Fibroblast of the conjunctiva (primary cell): Measurements from ENCODE around the gene OR8B3.
"Not testable (repeated sequence)": the region's sequence is repeated elsewhere in the genome, so short reads cannot be mapped to it uniquely, and the experiment has no call there.

Experiments
- DNase-seq: peaks from one replicate; pipeline ENCODE4 v3.0.0-alpha.2; 2010; ENCODE audit warnings: low read depth

The OR8B3 gene, protein sequence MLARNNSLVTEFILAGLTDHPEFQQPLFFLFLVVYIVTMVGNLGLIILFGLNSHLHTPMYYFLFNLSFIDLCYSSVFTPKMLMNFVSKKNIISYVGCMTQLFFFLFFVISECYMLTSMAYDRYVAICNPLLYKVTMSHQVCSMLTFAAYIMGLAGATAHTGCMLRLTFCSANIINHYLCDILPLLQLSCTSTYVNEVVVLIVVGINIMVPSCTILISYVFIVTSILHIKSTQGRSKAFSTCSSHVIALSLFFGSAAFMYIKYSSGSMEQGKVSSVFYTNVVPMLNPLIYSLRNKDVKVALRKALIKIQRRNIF

DNA sequence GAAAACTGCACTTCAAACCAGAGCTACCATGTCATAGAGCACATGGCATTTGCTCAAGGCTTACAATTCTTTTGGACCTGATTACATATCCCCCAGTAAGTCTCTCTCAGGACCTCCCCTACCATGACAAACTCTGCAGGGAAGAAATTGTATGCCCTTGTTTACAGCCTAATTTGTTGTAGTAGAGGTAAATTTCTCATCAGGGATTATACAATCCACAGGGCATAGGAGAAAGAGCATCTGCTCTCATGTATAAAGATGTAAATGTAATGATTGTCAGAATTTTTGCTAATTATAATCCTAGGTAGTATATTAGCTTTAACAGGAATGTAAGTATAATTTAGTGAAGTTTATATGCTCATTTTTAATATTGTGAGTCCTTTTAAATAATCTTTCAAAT lies at the start of gene OR8B3:
Gene OR8B3 (minus strand): TSS at position 101 of the 400 bp plus-strand sequence. CDS start 1,673 bp downstream, outside the sequence.
- DNase-seq: no peak

DNA sequence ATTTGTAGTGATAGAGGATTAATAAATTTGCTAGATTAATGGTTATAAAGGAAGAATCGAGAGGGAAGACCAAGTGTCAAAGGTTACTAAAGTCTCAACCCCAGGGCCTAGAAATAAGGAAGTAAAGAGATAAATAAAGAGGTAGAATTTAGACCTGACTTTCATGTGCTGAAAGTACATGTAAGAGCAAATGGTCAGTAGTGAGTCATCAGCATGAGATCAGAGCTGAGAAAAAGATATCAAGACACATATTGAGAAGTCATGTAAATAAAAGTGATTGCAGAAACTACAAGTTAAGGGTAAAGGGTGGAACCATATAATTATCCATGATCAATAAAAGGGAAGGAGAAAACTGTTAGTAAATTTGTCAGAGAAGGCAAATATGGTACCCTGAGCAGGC lies 48.1 kb upstream of the OR8B3 start:
- DNase-seq: no peak

DNA sequence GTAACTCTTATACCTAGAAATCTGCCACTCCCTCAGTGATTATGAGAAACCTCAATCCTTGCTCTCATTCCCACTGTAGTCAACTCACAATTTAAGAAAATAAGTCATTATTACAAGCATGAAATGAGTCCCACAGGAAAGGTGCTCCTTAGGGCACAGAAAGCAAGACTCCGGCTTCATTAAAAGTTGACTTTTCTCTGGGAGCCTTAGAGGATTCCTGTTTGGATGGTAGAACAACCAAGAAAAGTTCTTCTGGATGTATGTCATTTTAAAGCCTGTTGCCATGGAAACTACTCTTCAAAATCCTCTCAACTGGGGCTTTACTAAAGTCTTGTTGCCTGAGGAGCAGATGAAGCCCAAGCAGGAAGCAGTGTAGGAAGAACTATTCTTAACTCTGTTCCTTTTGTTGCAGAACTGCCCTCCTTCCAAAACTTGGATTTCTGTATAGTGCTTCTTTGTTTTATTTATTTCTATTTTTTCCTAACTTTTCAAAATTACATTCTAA lies 46.9 kb upstream of the OR8B3 start, which contains the start of gene OR8B8:
Gene OR8B8 (minus strand): TSS at position 51 of the 505 bp plus-strand sequence. CDS start 4,611 bp downstream, outside the sequence.
- no peak for DNase-seq

DNA sequence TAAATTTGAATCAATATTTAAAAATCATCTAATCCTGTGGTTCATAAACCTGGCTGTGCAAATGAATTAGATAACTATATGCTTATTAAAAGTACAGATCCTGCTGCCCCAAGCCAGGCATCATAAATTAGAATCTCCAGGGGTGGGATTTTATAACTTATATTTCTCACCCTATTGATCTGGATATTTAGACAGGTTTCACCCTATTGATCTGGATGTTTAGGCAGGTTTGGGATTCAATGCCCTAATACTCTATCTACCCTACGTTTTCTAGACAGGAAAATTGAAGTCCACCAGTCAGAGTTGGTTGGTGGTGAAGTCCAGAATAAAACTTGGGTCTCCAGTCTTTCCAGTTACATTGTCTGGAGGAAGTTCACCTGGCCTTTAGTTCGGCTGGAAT lies 44.0 kb upstream of the OR8B3 start:
- DNase-seq: no peak

DNA sequence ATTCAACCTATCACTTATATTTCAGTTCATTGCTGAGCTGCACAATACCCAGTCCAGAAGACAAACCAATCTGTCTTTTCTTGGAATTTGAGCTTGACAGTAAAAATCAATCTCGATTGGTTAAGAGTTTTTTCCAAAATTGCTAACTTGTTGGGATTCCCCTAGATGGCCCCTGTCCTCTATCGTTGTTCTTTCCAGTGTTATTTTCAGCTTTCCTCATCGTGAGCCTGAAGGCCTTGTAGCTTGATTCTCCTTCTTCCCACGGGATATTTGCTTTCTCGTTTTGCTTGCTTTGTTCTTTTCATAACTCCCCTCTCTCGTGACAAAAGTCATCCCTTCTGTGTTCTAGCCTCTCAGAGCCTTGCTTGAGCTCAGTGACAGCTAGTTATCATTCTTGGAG lies 43.6 kb upstream of the OR8B3 start:
- DNase-seq: no peak

DNA sequence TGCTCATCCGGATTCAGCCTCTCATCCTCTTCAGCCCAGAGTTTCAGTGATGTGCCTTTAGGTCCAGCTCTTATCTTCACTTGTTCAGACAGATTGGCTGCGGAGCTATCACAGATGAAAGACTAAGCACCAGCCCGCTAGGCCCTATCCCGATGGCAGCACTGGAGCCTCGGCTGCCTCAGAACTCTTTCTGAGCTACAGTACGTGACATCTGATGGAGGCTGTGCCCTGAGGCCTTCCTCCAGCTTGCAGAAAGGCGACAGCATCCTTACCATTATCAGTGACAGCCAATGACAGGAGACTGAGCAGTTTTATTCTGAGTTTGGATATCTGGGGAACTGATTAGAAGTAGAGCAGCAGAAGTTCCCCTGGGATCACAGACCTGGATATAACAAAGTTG lies 42.7 kb upstream of the OR8B3 start:
- no peak for DNase-seq

DNA sequence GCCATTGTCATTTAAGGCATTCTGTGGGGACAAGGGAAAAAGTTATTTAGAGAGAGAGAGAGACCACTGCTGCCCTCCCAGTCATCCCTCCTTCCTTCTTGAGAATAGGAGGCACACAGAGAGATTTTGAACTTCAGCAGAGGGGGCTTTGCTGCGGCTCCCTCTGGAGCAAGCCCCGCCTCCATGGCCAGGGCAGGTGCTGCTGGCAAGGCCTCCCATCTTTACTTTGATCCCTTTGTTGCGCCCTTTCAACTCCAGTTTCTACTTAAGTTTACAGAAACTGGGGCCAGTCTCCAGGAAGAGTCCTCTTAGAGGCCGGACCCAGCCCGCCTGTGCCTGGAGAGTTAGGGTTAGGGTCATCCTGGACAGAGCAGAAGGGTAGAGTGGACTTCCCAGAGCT lies 42.3 kb upstream of the OR8B3 start:
- no peak for DNase-seq

DNA sequence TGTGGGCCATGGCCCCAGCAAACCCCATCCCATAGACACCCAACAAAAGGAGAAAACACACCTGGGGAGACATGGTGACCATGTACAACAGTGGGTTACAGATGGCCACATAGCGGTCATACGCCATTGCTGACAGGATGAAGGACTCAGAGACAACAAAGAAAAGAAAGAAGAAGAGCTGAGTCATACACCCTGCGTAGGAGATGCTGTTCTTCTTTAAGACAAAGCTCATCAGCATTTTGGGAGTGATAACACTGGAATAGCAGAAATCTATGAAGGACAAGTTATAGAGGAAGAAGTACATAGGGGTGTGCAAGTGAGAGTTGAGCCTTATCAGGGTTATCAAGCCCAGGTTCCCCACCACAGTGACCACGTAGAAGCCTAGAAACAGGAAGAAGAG lies 41.8 kb upstream of the OR8B3 start:
- DNase-seq: no peak

DNA sequence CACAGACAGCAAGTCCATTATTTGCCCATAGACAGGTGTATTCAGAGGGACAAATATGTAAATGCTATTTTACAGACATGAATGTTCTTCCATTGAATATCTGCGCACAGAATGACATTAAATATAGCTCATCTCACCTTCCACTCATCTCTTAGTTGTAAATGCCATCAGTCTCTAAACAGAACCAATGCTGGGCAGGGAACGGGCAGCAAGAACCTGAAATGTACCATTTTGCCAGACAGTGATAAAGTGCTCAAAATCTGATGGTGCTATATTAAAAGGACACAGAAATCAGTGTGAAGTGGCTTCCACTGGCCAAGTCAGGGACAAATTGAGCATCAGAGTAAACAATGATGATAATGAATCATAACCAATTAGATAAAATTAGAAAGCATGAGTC lies 35.9 kb upstream of the OR8B3 start:
- DNase-seq: no peak

DNA sequence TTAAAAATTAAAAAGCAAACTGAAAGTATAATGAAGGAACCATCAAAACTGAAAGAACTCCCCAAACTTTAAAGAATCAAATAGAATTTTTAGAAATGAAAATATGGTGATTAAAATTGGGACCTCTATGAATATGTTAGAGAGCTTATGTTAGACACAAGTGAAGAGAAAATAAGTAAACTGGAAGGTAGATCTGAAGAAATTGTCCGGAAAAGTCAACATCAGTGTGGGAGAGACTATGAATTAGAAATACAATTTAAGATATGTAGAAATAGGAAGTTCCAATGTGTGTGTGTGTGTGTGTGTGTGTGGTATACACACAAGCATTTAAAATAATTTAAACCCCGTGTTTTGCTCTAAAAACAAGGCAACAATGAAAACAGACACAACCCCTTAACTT lies 30.8 kb upstream of the OR8B3 start:
- no peak for DNase-seq

DNA sequence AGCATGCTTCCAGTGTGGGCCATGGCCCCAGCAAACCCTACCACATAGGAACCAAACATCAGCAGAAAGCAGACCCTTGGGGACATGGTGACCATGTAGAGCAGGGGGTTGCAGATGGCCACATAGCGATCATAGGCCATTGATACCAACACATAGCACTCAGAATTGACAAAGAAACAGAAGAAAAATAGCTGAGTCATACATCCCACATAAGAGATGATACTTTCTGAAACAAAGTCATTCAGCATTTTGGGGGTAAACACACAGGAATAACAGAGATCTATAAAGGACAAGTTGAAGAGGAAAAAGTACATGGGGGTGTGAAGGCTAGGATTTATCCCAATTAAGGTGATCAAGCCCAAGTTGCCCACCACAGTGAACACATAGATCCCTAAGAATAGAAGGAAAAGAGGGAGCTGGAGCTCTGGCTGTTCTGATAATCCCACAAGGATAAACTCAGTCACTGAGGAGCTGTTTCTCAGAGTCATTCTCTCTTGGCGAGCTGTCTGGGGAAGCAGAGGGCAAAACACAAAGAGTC lies 25.6 kb upstream of the OR8B3 start, which contains the start of gene OR8B4:
Gene OR8B4 (minus strand): TSS at position 488 of the 538 bp plus-strand sequence. CDS start 0 bp downstream, at position 488.
- DNase-seq: no peak

DNA sequence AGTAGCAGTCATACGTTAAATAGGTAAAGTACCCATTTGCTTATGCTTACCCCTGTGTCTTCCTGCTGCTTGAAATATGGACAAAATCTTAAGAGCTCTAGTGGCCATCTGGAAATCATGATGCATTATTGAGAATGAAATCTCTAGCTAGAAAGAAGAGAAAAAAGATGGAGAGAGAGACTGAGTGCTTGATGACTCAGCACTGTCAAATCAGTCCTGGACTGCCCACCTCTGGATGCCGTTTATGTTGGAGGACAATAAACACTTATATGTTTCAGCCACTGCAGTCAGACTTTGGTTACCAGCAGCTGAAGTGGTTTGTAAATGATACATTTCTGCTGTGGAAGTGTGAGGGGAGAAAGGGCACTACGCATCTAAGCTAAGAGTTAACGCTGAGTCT lies 22.2 kb upstream of the OR8B3 start:
- DNase-seq: no peak

DNA sequence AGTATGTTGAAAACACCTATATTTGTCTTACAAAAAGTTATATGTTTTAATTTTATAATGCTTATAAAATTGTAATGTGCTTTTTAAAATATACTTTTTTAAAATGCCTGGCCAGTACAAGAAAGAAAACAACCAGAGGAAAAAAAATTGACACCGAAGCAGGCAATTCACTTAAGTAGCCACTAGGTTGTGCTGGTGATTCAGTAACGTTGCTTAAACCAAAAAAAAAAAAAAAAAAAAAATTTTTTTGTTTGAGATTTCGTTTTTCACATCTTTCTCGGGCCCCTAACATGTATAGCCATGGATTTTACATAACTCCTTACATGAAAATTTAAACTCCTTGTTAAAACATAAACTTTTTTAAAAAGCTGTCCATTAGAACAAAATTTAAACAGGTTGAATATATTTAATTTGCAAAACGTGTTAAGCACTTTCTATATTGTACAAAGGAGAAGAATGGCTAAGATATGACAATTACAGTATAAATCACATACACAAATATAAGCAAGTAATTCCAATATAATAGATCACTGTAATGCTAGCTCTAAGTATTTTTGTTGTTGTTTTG lies 16.6 kb upstream of the OR8B3 start:
- peak; percentile 60 for DNase-seq

DNA sequence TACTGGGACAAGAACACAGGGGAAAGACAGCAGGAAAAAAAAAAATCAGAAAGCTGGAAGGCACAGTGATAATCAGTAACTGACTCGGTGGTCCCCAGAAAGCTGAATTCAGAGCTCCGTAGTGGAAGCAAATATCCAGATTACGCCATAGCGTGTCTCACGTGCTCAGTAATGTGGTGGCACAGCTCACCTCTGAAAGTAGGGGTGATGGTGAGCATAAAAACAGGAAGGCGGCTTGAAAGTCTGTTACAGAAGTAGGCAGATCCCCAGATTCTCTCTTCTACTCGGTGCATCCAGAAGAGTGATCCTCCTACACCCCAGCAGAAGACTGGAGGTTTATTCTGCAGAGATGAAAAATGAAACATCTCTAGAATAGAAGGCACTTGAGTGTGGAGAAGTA lies 11.1 kb upstream of the OR8B3 start:
- no peak for DNase-seq

DNA sequence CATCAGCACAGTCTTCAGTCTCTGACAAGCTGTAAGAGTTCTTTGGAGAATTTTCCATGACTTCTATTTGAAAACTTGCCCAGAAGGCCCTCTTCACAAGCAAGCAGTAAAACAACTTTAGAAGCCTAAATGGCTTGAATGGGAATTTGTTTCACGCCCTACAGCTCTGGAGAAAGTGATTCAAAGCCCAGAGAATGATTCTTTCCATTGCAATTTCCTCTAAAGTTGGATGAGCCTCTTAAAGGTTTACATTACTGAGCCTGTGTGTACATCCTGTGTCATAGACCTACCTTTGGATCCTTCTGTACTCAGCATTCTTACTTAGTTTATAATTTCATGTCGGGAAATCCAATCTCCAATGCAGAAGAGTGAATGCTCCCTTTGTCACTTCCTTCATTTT lies 6.8 kb upstream of the OR8B3 start:
- DNase-seq: no peak

DNA sequence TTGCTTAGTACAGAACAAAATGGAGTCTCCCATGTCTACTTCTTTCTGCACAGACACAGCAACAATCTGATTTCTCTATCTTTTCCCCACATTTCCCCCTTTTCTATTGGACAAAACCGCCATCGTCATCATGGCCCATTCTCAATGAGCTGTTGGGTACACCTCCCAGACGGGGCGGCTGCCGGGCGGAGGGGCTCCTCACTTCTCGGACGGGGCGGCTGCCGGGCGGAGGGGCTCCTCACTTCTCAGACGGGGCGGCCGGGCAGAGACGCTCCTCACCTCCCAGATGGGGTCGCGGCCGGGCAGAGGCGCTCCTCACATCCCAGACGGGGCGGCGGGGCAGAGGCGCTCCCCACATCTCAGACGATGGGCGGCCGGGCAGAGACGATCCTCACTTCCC lies 4.4 kb upstream of the OR8B3 start:
- DNase-seq: not testable (repeated sequence)

DNA sequence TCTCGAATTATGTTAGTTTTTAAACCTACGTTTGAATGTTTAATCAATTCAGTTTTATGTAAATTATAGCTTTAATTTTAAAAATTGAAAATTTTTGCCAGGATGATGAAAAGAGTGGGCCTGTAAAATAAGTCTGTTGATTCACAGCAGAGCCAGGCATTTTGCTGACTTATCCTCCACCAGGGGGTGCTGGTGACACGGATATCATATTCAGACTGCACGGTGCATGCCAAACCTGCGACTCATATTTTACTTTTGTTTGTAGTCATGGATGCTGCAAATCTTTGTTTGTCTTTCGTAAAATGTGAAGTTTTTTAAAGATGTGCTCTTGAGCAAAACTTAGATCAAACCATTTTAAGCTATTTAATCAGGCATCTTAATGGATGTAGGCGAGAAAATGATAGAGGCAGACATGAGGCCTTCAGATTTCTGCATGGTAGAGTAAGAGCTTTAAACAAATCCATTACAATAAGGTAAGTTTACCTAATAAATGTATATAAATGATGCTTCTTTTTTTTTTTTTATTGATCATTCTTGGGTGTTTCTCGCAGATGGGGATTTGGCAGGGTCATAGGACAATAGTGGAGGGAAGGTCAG lies 3.6 kb upstream of the OR8B3 start:
- peak; percentile 72 for DNase-seq

DNA sequence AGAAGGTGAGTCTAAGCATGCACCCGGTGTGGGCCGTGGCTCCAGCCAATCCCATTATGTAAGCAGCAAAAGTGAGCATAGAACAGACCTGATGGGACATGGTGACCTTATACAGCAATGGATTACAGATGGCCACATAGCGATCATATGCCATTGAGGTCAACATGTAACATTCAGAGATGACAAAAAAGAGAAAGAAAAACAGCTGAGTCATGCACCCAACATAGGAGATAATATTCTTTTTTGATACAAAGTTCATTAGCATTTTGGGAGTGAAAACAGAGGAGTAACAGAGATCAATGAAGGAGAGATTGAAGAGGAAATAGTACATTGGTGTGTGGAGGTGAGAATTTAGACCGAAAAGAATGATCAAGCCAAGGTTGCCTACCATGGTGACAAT lies 2.0 kb downstream of the OR8B3 start:
- not testable (repeated sequence) for DNase-seq

DNA sequence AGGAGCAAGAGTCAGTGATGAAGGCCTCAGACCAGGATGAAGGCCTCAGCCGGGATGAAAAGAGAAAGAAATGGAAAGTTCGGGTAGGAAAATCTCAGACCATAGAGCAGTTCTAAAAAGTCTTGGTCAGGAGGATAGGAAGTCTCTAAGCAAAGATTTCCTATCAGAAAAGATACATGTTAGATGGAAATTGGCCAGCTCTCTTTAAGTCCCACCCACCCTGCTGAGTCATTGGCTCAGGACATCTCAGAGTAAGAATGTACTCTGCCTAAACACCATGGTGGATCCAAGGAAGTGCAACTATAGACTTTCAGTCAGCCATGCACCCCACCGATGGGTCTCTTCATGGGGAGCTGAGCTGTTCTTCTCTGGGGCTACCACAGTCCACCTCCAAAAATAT lies 4.4 kb downstream of the OR8B3 start:
- DNase-seq: peak; percentile 2

DNA sequence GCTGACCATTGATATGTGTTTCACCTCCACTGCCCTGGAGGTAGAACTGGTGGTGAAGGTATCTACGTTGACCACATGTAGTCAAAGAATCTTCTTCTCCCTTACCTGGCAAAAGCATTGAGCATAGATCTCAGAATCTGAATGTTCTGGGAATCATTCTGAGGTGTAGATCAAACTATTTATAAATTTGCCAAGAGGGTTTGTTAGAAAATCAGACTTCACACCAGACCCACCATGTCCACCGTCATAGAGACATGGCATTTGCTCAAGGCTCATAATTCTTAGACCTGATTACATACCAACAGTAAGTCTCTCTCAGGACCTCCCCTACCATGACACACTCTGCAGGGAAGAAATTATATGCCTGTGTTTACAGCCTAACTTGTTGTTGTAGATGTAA lies 14.4 kb downstream of the OR8B3 start, which contains the start of gene OR8B2:
Gene OR8B2 (minus strand): TSS at position 101 of the 400 bp plus-strand sequence. CDS start 1,156 bp downstream, outside the sequence.
- no peak for DNase-seq

DNA sequence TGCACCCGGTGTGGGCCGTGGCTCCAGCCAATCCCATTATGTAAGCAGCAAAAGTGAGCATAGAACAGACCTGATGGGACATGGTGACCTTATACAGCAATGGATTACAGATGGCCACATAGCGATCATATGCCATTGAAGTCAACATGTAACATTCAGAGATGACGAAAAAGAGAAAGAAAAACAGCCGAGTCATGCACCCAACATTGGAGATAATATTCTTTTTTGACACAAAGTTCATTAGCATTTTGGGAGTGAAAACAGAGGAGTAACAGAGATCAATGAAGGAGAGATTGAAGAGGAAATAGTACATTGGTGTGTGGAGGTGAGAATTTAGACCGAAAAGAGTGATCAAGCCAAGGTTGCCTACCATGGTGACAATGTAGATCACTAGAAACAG lies 16.0 kb downstream of the OR8B3 start:
- DNase-seq: not testable (repeated sequence)

DNA sequence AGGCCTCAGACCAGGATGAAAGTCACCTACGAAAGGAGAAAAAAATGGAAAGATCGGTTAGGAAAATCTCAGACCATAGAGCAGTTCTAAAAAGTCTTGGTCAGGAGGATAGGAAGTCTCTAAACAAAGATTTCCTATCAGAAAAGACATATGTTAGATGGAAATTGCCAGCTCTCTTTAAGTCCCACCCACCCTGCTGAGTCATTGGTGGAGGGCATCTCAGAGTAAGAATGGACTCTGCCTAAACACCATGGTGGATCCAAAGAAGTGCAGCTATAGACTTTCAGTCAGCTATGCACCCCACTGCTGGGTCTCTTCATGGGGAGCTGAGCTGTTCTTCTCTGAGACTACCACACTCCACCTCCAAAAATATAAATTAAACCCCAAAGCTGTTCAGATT lies 18.2 kb downstream of the OR8B3 start:
- DNase-seq: no peak

DNA sequence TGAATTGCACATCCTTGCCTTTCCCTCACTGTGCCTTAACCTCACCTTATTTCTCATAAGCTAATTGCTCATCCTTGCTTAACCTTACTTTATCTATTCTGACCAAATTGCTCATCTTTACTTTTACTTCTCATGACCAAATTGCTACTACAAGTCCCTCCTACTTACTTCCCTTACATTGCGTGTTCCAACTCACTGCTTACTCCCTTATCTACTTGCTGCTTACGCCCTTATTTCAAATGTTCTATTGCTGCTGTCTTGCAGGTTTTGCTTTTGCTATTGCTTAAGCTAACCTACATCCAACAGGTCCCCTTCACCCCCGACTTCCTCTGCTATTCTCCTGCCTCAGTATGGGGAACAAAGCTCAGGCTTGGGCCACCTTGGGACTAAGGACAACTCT lies 22.5 kb downstream of the OR8B3 start:
- DNase-seq: no peak
